ENCODE results near the gene ZBTB44. TPM values are rescaled to one million over a fixed set of nuclear protein-coding genes. Genes with fewer than 3 reads are reported as not detected.

The ZBTB44 gene
- total RNA-seq, 1 donor, result 41.5 TPM

DNA sequence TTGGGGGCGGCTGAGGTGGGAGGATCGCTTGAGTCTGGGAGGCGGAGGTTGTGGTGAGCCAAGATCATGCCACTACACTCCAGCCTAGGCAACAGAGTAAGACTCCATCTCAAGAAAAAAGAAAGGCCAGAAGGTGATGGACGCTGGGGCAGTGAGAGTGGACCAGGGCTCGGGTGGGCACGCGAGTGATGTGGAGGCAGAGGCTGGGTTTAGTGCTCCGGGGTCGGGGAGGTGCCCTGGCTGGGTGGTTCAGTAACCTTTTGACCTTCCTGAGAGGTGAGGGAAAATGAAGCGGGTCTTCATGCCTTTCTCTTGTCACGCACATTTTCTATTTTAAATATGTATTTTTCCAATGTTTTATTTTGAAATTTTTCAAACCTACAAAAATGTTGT, 110.0 kb downstream of the ZBTB44 start:
- H3K4me3 ChIP-seq (ENCODE audit: low read depth, low read length), result no peak overlapping the region
- TF ChIP-seq, protein P1, sequence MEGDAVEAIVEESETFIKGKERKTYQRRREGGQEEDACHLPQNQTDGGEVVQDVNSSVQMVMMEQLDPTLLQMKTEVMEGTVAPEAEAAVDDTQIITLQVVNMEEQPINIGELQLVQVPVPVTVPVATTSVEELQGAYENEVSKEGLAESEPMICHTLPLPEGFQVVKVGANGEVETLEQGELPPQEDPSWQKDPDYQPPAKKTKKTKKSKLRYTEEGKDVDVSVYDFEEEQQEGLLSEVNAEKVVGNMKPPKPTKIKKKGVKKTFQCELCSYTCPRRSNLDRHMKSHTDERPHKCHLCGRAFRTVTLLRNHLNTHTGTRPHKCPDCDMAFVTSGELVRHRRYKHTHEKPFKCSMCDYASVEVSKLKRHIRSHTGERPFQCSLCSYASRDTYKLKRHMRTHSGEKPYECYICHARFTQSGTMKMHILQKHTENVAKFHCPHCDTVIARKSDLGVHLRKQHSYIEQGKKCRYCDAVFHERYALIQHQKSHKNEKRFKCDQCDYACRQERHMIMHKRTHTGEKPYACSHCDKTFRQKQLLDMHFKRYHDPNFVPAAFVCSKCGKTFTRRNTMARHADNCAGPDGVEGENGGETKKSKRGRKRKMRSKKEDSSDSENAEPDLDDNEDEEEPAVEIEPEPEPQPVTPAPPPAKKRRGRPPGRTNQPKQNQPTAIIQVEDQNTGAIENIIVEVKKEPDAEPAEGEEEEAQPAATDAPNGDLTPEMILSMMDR (IDR thresholded peaks at IDR 0.05; ENCODE audit: insufficient read depth, low read depth, low read length), result no peak
- DNase-seq (ENCODE audit: low read depth), result no peak

DNA sequence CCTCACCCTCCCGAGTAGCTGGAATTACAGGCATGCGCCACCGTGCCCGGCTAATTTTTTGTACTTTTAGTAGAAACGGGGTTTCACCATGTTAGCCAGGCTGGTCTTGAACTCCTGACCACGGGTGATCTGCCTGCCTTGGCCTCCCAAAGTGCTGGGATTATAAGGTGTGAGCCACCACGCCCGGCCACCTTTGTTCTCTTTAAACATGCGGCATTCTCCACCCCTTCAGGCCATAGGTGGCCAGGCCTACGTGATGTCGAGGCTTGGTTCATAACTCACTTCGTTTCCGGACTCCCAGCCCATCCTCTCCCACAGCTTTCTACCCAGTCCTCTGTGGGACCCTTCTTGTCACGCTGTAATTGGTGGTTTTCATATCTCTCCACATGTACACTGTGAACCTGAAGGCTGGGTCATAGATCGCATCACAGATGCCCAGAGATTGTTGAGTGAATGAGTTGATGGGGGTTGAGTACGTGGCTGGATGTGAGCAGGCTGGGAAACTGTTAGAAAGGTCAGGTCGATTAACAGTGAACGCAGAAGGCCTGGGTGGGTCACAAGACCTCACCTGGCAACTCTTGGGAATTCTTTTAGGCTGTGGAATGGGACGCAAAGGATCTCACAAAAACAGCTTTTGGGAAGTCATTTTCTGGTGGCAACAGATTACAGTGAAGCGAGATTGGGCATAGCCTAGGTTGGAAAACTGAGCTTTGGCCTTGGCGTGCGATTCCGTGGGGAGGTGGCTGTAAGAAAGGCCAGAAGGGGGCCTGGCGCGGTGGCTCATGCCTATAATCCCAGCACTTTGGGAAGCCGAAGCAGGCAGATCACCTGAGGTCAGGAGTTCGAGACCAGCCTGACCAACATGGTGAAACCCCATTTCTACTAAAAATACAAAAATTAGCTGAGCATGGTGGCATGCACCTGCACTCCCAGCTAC, 110.7 kb downstream of the ZBTB44 start:
- H3K4me3 ChIP-seq (ENCODE audit: low read depth, low read length), result no peak overlapping the region
- TF ChIP-seq, protein P1 (IDR thresholded peaks at IDR 0.05; ENCODE audit: insufficient read depth, low read depth, low read length), result no peak
- DNase-seq (ENCODE audit: low read depth), result no peak

DNA sequence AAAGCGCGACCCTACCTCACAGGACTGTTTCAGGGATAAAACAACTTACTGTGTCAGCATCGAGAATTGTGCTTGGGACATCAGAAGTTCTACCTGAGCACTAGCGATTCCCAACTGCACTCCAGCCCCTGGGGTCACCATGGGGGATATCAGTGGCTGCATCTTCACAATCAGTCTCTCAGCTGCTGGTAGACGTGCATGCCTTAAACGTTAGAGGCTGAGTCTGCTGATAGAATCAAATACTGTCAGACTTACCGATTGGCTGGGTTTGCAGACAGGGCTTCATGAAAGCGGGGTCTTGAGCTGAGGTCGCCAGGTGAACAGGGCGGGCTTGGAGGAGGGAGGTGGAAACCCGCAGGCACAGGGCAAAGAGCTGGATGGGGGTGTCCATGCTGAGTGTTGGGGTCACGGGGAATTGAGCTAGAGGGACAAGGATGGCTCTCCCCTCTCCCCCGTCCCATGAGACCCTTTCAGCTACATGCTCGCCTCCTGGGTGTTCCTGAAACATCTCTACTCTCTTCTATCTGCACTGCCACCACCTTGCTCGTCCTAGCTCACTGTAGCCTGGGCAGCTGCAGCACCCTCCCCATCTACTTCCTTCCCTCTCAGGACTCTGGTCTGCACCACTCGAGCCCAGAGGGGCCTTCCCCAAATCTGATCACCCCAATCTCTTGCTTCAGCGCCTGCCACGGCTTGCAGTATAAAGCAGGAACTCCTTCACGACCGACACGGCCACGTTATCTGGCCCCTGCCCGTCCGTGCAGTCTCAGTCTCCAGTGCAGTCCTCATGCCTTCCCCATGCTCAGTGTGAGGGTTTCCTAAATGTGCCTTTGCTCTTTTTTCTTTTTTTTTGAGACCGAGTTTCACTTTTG, 111.7 kb downstream of the ZBTB44 start:
- H3K4me3 ChIP-seq (ENCODE audit: low read depth, low read length), result no peak overlapping the region
- DNase-seq (ENCODE audit: low read depth), result no peak
- TF ChIP-seq, protein P1 (IDR thresholded peaks at IDR 0.05; ENCODE audit: insufficient read depth, low read depth, low read length), result no peak

DNA sequence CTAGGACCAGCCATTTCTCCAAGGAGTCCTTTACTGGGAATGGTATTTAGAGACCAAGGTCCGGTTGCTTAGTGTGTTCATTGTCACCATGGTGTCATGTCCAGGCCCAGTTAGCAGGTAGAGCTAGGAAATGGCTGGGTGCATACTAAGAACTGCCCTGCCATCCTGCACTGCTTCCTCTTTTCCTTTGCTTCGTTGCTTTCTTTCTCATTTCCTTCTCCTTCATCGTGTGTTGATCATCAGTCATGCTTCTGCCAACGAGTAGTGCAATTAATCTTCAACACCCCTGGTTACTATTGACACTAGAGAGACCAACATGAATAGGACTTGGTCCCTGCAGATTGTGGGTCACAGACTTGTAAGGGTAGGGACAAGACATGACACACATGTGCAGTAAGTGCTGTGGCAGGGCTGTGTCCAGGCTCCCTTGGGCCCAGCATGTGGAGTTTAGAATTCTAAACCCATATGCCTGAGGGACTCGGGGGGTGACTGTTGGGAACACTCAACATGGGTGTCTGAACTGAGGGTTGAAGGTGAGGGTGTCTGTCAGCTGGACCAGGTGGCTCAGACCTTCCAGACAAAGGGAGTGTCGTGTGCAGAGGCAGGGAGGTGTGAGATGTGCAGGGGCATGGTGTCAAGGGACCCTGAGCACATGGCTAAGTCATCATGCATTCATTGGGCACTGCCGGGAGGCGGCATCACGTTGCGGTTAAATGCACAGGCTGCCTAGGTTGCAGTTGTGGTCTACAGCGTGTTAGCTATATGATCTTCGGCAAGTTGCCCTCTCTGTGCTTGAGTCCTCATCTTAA, 112.5 kb downstream of the ZBTB44 start:
- H3K4me3 ChIP-seq (ENCODE audit: low read depth, low read length), result no peak overlapping the region
- TF ChIP-seq, protein P1 (IDR thresholded peaks at IDR 0.05; ENCODE audit: insufficient read depth, low read depth, low read length), result no peak
- DNase-seq (ENCODE audit: low read depth), result no peak

DNA sequence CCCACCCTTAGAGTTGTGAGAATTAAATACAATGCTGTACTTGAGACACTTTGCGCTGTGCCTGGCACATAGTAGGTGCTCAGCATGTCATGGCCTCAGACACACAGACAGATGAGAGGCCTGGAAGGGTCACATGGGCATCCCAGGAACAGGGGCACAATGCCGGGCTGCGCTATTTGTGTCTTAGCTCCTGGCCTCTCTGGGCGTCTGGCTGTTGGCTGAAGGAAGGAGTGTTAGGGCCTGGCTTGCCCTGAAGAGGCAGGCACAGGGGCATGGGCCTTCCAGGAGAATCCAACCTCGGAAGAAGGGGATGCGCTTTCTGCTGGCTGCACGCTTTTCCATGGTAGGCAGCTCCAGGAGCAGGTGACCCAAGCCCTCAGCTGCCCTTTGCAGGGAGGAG, 113.7 kb downstream of the ZBTB44 start:
- no peak for DNase-seq (ENCODE audit: low read depth)
- TF ChIP-seq, protein P1 (IDR thresholded peaks at IDR 0.05; ENCODE audit: insufficient read depth, low read depth, low read length), result no peak
- H3K4me3 ChIP-seq (ENCODE audit: low read depth, low read length), result no peak overlapping the region

DNA sequence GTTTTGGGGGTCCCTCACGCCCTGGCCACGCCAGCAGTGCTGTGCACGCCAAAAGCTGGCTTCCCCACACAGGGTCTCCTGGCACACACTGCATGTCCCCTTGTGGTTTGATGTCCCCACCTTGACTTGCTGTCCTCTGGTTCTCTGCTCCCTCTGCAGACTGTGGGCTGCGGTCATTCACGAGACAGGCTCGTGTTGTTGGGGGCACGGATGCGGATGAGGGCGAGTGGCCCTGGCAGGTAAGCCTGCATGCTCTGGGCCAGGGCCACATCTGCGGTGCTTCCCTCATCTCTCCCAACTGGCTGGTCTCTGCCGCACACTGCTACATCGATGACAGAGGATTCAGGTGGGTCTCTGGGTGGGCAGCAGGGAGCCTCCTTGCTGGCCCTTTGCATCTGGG, 114.9 kb downstream of the ZBTB44 start:
- TF ChIP-seq, protein P1 (IDR thresholded peaks at IDR 0.05; ENCODE audit: insufficient read depth, low read depth, low read length), result no peak
- no peak for DNase-seq (ENCODE audit: low read depth)
- no peak overlapping the region for H3K4me3 ChIP-seq (ENCODE audit: low read depth, low read length)
